D721Med (cell line): Measurements from ENCODE around the gene ZDHHC13.
"Not testable (repeated sequence)": the region's sequence is repeated elsewhere in the genome, so short reads cannot be mapped to it uniquely, and the experiment has no call there.

Experiments used
- DNase-seq: peaks from one replicate; pipeline ENCODE4 v3.0.0; 2011; ENCODE audit warnings: low spot score; ENCODE audit not compliant: insufficient read length
- FAIRE-seq: peaks from 2 replicates; lab custom pipeline; 2011; peaks lifted over from hg19 to GRCh38; lab: Jason Lieb, UNC
- TF ChIP-seq, protein P1 (sequence below): IDR thresholded peaks from 2 replicates; pipeline ENCODE4 v1.5.1; 2012; ENCODE audit warnings: mild to moderate bottlenecking, control low read depth; ENCODE audit not compliant: insufficient read depth; ENCODE audit errors: missing control alignments

ZDHHC13 gene

DNA sequence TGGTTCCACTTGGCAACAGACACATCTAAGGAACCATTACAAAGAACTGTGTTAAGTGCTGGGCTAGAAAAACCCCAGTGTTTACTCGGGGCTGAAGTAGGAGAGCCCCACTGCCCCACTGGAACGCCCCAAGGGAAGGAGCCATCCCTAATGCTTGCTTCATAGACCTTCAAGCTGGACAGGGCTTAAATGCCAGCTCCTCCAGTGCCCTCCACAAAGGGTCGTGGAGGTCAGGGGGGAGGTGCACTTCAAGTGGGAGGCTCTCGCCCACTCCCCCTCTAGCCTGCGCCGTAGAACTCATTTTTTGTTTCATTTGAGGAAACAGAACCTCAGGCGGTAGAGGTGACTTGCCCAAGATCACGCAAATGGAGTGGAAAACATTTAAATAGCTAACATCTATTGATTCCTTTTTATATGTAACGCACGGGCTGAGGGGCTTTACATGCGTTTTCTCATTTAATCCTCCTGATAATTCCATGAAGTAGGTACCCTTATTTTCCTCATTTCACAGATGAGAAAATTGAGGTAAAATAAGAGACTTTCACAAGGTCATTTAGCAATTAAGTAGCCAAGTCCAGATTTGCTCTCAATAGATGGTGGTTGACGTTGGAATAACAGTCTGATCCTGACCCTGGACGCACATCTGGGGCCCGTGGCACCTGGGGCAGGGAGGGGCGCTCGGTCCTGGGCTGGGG is 545 bp upstream of the ZDHHC13 start:
- no peak for DNase-seq
- TF ChIP-seq, protein P1, sequence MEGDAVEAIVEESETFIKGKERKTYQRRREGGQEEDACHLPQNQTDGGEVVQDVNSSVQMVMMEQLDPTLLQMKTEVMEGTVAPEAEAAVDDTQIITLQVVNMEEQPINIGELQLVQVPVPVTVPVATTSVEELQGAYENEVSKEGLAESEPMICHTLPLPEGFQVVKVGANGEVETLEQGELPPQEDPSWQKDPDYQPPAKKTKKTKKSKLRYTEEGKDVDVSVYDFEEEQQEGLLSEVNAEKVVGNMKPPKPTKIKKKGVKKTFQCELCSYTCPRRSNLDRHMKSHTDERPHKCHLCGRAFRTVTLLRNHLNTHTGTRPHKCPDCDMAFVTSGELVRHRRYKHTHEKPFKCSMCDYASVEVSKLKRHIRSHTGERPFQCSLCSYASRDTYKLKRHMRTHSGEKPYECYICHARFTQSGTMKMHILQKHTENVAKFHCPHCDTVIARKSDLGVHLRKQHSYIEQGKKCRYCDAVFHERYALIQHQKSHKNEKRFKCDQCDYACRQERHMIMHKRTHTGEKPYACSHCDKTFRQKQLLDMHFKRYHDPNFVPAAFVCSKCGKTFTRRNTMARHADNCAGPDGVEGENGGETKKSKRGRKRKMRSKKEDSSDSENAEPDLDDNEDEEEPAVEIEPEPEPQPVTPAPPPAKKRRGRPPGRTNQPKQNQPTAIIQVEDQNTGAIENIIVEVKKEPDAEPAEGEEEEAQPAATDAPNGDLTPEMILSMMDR, result no peak
- FAIRE-seq, result no peak

DNA sequence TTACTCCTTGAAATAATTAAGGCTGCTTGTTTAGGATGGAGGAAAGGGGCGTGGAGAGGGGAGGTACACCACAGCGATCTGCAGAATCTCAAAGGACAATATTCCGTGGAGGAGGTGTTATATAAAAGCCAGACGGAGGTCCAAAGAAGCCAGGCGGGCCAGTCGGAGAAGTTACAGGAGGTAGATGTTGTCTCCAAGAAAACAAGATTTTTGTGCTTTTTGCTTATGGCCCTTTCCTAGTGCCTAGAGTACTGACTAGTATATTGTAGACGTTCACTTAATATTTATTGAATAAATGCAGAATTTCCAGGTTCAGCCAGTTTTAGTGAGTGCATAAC is 761 bp downstream of the ZDHHC13 start:
- no peak for DNase-seq
- no peak for FAIRE-seq
- TF ChIP-seq, protein P1, result no peak

DNA sequence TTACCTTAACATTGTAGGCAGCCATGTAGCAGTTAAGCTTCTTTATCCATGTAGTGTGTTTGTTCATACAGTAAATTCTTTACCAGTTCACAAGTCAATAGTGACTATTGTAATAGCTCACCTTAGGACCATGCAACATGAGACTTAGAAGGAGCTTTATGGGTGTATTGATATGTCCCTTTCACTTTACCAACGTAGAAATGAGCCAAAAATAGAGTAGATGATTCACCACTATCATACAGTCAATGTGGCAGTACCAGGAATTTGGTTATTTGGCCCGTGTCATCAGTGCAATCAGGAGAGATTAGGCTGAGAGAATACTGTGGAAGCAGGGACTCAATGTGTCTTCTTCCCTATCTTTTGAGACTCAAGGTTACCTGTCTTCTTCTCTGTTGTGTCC is 4.7 kb downstream of the ZDHHC13 start:
- FAIRE-seq (no peak), DNase-seq (no peak)
- TF ChIP-seq, protein P1, result no peak

DNA sequence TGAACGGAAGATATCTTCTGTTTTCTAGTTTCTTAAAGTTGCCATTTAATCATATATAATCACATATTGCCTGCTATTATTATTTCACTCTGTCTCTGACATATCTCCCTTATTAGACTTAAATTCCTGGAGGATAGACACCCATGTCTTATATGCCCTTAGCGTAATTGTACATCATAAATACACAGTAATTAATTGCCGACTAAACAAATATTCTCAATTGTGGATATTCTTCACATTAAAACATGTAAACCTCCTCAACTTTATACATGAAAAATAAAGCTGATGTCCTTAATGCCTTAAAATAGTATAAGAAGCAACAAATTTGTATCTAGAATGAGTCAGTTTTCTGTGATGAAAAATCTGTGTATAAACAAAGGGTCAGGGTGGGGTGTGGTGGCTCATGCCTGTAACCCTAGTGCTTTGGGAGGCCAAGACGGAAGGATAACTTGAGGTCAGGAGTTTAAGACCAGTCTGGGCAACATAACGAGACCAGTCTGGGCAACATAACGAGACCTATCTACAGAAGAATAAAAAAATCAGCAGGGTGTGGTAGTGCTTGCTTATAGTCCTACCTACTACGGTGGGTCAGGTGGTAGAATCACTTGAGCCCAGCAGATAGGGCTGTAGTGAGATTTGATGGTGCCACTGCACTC is 6.1 kb downstream of the ZDHHC13 start:
- TF ChIP-seq, protein P1, result no peak
- no peak for FAIRE-seq
- no peak for DNase-seq

DNA sequence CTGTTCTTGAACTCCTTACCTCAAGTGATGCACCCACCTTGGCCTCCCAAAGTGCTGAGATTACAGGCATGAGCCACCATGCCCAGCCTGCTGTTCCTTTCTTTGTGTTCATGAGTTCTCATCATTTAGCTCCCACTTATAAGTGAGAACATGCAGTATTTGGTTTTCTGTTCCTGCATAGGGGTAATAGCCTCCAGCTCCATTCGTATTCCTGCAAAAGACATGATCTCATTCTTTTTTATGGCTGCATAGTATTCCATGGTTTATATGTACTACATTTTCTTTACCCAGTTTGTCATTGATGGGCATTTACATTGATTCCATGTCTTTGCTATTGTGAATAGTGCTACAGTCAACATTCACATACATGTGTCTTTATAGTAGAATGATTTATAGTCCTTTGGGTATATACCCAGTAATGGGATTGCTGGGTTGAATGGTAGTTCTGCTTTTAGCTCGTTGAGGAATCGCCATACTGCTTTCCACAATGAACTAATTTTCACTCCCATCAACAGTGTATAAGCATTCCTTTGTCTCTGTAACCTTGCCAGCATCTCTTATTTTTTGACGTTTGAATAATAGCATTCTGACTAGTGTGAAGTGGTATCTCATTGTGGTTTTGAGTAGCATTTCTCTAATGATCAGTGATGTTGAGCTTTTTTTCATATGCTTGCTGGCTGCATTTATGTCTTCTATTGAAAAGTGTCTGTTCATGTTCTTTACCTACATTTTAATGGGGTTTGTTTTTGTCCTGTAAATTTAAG is 9.8 kb downstream of the ZDHHC13 start:
- not testable (repeated sequence) for DNase-seq, FAIRE-seq

DNA sequence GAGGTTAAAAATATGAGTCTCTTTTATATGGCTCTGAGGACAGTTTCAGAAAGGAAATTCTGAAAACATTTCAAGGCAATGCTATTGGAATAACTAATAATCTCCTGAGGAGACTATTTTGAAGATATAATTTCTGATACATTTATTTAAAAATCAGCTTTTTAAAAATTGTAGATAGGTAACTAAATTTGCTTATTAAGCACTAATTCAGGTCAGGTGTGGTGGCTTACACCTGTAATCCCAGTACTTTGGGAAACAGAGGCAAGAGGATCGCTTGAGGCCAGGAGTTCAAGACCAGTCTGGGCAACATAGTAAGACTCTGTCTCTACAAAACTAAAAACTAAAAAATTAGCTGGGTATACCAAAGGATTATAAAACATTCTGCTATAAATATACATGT is 17.0 kb downstream of the ZDHHC13 start:
- TF ChIP-seq, protein P1, result no peak
- FAIRE-seq (no peak), DNase-seq (no peak)

DNA sequence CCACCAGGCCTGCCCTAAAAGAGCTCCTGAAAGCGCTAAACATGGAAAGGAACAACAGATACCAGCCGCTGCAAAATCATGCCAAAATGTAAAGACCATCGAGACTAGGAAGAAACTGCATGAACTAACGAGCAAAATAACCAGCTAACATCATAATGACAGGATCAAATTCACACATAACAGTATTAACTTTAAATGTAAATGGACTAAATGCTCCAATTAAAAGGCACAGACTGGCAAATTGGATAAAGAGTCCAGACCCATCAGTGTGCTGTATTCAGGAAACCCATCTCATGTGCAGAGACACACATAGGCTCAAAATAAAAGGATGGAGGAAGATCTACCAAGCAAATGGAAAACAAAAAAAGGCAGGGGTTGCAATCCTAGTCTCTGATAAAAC is 19.9 kb downstream of the ZDHHC13 start:
- DNase-seq, FAIRE-seq: not testable (repeated sequence)

DNA sequence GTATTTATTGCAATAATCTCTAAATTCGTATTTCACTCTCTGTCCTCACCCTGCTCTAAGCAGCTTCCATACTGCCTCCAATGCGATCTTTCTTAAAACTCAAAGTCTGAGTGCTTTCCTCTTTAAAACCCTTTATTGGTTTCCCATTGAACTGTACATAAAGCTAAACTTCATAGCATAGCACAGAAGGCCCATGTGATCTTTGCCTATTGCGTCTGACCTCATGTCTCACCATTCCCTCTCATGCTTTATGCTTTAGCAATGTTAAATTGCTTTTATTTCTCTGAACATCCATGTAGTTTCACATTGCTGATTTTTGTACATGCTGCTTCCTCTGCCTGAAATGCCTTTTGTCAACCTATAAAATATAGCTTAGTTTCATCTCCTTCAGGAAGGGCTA is 28.4 kb downstream of the ZDHHC13 start:
- FAIRE-seq (no peak), DNase-seq (no peak)
- TF ChIP-seq, protein P1, result no peak
